DLD1 (cell line): Measurements from ENCODE around the gene ZNF322.

Source experiments
- in situ Hi-C: cut with HindIII; loops from 2 replicates; pipeline ENCODE4 v1.10.0; 2017; ENCODE audit warnings: low sequenced_read_pairs

ZNF322 gene

DNA sequence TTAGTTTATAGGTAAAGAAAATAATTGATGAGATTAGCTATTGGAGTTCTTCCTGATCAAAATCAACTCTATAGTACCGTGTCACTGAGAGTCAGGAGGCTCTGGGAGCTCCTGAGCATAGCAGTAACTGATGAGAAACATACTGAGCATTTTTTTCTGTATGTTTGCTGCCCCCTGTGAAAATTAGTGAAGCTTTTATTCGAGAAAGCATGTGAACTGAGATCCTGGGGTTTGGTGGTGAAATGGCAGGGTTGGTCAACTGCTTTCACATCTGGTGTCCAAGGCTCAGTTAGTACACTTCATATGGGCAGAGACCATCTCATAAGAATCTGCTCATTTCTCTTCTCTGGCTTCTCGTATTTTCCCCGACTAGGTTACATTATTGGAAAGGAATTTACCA, 66.9 kb downstream of the ZNF322 start:
- in situ Hi-C loops, result no loop called here

DNA sequence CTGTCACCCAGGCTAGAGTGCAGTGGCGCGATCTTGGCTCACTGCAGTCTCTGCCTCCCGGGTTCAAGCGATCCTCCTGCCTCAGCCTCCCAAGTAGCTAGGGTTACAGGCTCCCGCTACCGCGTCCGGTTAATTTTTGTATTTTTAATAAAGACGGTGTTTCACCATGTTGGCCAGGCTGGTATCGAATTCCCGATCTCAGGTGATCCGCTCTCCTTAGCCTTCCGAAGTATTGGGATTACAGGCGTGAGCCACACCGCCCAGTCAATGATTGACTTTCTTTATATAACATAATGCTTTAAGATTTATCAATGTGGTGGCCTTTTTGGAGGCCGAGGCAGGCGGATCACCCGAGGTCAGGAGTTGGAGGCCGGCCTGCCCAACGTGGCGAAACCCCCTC, 70.6 kb downstream of the ZNF322 start:
- in situ Hi-C loops, result no loop called here
